H1 (cell line): ENCODE results near the gene RNF175. TPM values are rescaled to one million over a fixed set of nuclear protein-coding genes. Genes with fewer than 3 reads are reported as not detected.

Source experiments
- POLR2A ChIP-seq, 2 experiments: IDR thresholded peaks; 1 replicate in 1 of 2; 2 replicates in 1 of 2; pipeline ENCODE4 v1.6.1; 2011; ENCODE audit warnings: low read depth in 2 of 2, low read length in 2 of 2, mild to moderate bottlenecking in 2 of 2; ENCODE audit errors: control extremely low read depth in 1 of 2
- POLR2AphosphoS5 ChIP-seq: IDR thresholded peaks from 2 replicates; pipeline ENCODE4 v1.6.1; 2011; ENCODE audit warnings: low read depth, low read length
- polyA plus RNA-seq, 7 experiments: library from polyadenylated mRNA; depleted of rRNA in 3 of 7; stranded (reverse) in 5 of 7; unstranded in 2 of 7; fragments of >200 nt in 5 of 7; fragments of 200-250 nt in 2 of 7; gene quantifications; 1 replicate in 5 of 7; 2 replicates in 1 of 7; 4 replicates in 1 of 7; pipeline versions ENCODE4 v1.2.1 to v1.2.3, GENCODE V29; 2011 to 2013; ENCODE audit warnings: missing spikeins in 2 of 7, mixed read lengths in 2 of 7
- total RNA-seq: library from RNA; stranded (reverse); fragmentation: NEBNext Ultra II Directional; extraction: Animal tissue kit (Norgen Biotek cat#: 25700); gene quantifications from 2 replicates; pipeline ENCODE4 v1.2.1, GENCODE V29; 2021

The RNF175 gene
- total and polyA plus RNA-seq, 2 of the 8 experiments (the other 6 are each of a cell fraction or from before 2014, with no cell fraction given), result 7.9 to 9.8 TPM

GRCh38 chr4:153785910-153786721 is 26.3 kb upstream of the RNF175 start (continued):
- peak; percentile 49; the same call in 1 of the 2 replicates for TF ChIP-seq POLR2AphosphoS5
- TF ChIP-seq POLR2A (IDR thresholded peaks at IDR 0.05; ENCODE audit: control extremely low read depth in 1 of 2, low read depth in 2 of 2, low read length in 2 of 2), result peak in 1 of 2 experiments; percentile 33; a peak in 1 of 3 replicates
